Transverse colon (tissue), 4 donors: ENCODE measurements around the gene GBGT1. TPM values are rescaled to one million over a fixed set of nuclear protein-coding genes. Genes with fewer than 3 reads are reported as not detected.

Experiments
- DNase-seq: peaks from one replicate; pipeline ENCODE4 v3.0.0-alpha.2; 2019
- H3K27ac ChIP-seq, 4 donors: fragments of 200-600 bp; sonication (generic); 2 replicates each; pipeline ENCODE4 v1.5.1; 2016 to 2018; ENCODE audit warnings: inconsistent platforms in 4 of 4
- H3K27me3 ChIP-seq: fragments of 200-600 bp; sonication (generic); 2 replicates; pipeline ENCODE4 v1.5.1; 2017; ENCODE audit warnings: inconsistent platforms
- H3K36me3 ChIP-seq, 4 donors: fragments of 200-600 bp; sonication (generic); 2 replicates each; pipeline ENCODE4 v1.5.1; 2017 to 2019; ENCODE audit warnings: inconsistent platforms in 4 of 4
- H3K4me1 ChIP-seq, 4 donors: fragments of 200-600 bp; sonication (generic); 2 replicates each; pipeline ENCODE4 v1.5.1; 2017 to 2020; ENCODE audit warnings: inconsistent platforms in 4 of 4
- H3K4me3 ChIP-seq, 4 donors: fragments of 200-600 bp; sonication (generic); 1 replicate in 1 of 4; 2 replicates in 3 of 4; pipeline versions ENCODE4 v1.5.1 to v1.6.1; 2017 to 2019; ENCODE audit warnings: inconsistent platforms in 4 of 4
- H3K9me3 ChIP-seq, 2 donors: fragments of 200-600 bp; sonication (generic); 2 replicates each; pipeline ENCODE4 v1.5.1; 2017 to 2019; ENCODE audit warnings: inconsistent platforms in 2 of 2
- EP300 ChIP-seq: sonication (generic); formaldehyde crosslinking; IDR thresholded peaks from one replicate; pipeline ENCODE4 v1.6.1; 2017; ENCODE audit warnings: antibody characterized with exemption, low read depth
- POLR2A ChIP-seq: fragments of 450-650 bp; IDR thresholded peaks from one replicate; pipeline ENCODE4 v1.6.1; 2016; ENCODE audit warnings: antibody characterized with exemption, mild to moderate bottlenecking, moderate library complexity
- POLR2AphosphoS5 ChIP-seq, 3 donors: sonication (generic); formaldehyde crosslinking; IDR thresholded peaks; one replicate each; pipeline ENCODE4 v1.6.1; 2016; ENCODE audit warnings: antibody characterized with exemption in 3 of 3
- WGBS, 2 donors: methylation state at CpG; one replicate each; pipeline ENCODE4 v1.1.5; 2018; ENCODE audit warnings: low coverage in 1 of 2; 5-methylcytosine and 5-hydroxymethylcytosine counted together
- in situ Hi-C, 4 donors: fragments of 200-750 bp; cut with MboI; loops; one replicate each; pipeline versions ENCODE4 v1.15.0 to v1.15.1; 2017; ENCODE audit warnings: low sequenced_read_pairs in 3 of 4, low pct_ligation_motif_present in 1 of 4, low pct_unique_long_range_greater_than_20kb in 1 of 4
- intact Hi-C: fragments of 100-400 bp; cut with DNase I; formaldehyde crosslinking; loops from one replicate; pipeline ENCODE4 v1.15.1; 2023; ENCODE audit warnings: low total_unique reads
- total RNA-seq, 4 donors: library from RNA; depleted of rRNA; stranded (reverse); fragments of >200 nt; gene quantifications; one replicate each; pipeline ENCODE4 v1.1.0, GENCODE V29; 2016
- TF ChIP-seq, protein P1 (sequence below), 5 experiments: fragments of 200-600 bp in 3 of 5; fragments of 450-650 bp in 2 of 5; sonication (generic) in 3 of 5; IDR thresholded peaks; 1 replicate in 2 of 5; 2 replicates in 3 of 5; pipeline ENCODE4 v1.5.1; 2016 to 2017; ENCODE audit warnings: antibody characterized with exemption in 5 of 5, inconsistent platforms in 3 of 5, mild to moderate bottlenecking in 2 of 5, moderate library complexity in 1 of 5

GBGT1 gene
- total RNA-seq, 4 donors from 2014 or later: 4.1 to 15.7 (median 11.8) TPM

DNA sequence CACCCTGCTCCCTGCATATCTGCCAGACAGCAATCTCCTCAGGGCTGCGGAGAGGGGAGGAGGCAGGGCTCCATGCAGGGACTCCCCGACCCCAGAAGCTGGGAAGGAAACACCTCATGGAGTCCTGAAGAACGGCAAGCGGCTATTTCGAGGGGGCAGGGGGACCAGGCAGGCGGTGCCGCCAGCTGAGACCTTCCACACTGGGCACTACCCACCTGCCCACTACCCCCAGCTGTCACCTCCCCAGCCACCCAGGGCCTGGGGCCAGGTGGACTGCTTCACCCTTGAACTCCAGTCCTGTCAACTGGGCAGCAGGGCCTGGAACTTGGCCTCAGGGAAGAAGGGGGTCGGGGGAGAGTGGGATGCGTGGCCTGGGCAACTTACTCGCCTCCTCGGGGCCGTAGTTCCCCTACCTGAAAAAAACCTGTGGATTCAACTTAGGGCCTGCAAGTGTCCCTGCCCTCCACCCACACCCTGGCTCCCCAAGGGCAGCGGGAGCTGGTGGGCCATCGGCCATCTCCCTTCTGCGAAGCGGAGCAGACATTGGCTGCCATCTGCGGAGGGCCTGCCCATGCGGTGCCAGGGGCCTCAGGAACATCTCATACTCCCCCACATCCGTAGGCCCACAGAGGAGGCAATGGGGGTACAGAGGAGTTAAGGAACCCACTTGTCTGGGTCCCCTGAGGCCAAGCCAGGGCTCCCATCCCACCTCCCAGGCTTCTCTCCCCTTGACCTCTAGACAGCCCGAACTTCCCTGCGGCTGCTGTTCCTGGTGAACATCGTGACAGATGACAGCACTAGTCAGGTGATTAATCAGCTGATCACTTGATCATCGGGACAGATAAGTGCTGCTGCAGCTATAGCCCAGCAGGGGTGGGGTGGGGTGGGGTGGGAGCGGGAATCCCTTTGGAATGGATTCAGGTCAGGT lies 24.2 kb downstream of the GBGT1 start:
- Histone ChIP-seq H3K4me3 (no peak overlapping the region), H3K27me3 (no peaks in the 10 kb centered on the region), H3K9me3 (no peaks in the 10 kb centered on the region), H3K4me1 (peaks cover 69 to 96% (median 77%) of the 10 kb centered on the region in 4 donors), H3K27ac (peak overlapping the region in 3 of 4 donors; percentile 6 to 96 (median 52)), H3K36me3 (no peaks in the 10 kb centered on the region)
- WGBS, 2 donors: 82% methylated on average over 24 of the region's 24 CpGs; no CpG with 5 or more reads in 1 of the 2 donors
- no peak for DNase-seq
- intact Hi-C loops: loop anchor here (10.0 kb wide), 1 partner anchor 95 kb away; no protein-coding TSS in a partner anchor
- TF ChIP-seq, protein P1, sequence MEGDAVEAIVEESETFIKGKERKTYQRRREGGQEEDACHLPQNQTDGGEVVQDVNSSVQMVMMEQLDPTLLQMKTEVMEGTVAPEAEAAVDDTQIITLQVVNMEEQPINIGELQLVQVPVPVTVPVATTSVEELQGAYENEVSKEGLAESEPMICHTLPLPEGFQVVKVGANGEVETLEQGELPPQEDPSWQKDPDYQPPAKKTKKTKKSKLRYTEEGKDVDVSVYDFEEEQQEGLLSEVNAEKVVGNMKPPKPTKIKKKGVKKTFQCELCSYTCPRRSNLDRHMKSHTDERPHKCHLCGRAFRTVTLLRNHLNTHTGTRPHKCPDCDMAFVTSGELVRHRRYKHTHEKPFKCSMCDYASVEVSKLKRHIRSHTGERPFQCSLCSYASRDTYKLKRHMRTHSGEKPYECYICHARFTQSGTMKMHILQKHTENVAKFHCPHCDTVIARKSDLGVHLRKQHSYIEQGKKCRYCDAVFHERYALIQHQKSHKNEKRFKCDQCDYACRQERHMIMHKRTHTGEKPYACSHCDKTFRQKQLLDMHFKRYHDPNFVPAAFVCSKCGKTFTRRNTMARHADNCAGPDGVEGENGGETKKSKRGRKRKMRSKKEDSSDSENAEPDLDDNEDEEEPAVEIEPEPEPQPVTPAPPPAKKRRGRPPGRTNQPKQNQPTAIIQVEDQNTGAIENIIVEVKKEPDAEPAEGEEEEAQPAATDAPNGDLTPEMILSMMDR (IDR thresholded peaks at IDR 0.05): no peak
- in situ Hi-C loops: no loop called here

DNA sequence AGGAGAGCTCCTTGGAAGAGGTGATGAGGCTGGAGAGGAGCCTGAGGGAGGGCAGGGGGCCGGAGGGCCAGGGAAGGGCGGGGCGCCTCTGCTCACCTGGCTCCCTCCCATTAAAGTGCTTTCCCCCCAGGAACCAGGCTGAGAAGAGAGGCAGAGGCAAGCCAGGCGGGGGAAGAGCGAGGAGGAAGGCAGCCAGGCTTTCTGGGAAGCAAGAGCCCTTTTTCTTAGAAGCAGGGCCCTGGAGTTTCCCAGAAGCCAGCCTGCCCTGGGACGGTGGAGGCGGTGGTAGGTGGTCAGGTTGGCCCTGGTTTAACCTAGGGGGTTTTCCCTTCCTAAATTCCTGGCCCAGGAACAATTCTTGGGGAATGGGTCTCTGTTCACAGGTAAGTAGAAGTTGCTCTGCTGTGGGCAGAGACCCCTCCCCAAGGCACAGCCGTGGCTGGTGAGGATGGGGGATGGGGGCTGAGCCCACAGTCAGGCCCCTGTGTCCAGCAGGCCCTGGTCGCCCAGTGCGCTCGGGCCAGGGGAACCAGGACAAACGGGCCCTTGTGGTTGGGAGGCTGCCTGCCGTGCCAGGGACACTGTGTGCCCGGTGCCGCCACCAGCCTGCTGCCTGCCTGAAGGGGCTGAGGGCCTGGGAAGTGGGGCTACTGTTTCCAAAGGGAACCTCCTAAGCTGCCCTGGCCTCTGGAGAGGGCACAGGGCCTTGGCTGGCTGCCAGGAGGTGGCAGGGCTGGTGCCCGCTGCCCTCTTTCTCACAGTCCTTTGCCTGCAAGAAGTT lies 26.1 kb downstream of the GBGT1 start:
- intact Hi-C loops (no loop called here), in situ Hi-C loops (no loop called here)
- no peak for DNase-seq
- Histone ChIP-seq H3K4me3 (no peak overlapping the region), H3K27me3 (no peaks in the 10 kb centered on the region), H3K4me1 (peaks cover 70 to 98% (median 79%) of the 10 kb centered on the region in 4 donors), H3K27ac (peak overlapping the region; percentile 93 to 97 (median 96)), H3K36me3 (no peaks in the 10 kb centered on the region), H3K9me3 (no peaks in the 10 kb centered on the region)
- TF ChIP-seq POLR2A: no peak
- no peak for TF ChIP-seq EP300
- TF ChIP-seq POLR2AphosphoS5 (IDR thresholded peaks at IDR 0.05): no peak
- 83 to 95% methylated on average over 3 to 14 of the region's 16 CpGs for WGBS, 2 donors

DNA sequence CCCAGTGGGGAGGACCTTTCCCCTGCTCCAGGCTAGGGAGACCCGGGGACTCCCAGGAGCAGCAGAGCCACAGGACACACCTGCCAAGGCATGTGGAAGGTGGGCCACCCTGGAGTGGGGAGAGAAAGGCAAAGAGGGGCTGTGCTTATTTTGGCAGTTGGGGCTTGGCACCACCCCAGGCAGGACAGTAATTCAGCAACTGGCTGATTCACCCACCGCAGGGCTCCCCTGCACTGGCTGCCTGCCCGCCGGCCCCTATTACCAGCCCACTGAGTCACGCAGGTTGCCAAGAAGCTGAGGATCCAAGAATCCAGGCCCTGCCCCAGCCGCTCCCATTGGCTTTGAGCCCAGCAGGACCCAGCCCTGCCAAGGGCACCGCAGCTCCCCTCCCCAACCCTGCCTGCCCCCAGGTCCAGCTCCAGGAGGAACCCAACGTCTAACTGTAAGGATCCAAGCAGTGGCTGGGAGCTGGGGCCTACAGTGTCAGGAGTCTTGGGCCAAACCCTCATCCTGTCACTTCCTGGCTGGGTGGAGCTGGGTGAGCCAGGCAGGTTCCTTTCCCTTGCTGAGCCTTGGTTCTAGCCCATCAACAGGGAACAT lies 28.5 kb downstream of the GBGT1 start:
- intact Hi-C loops: no loop called here
- Histone ChIP-seq H3K27me3 (no peaks in the 10 kb centered on the region), H3K4me1 (peaks cover 57 to 87% (median 64%) of the 10 kb centered on the region in 4 donors), H3K36me3 (no peaks in the 10 kb centered on the region), H3K9me3 (no peaks in the 10 kb centered on the region), H3K4me3 (no peak overlapping the region), H3K27ac (peak overlapping the region; percentile 93 to 97 (median 96))
- DNase-seq: peak; percentile 94
- 13% methylated on average over 8 of the region's 8 CpGs; no CpG with 5 or more reads in 1 of the 2 donors for WGBS, 2 donors
- peak; percentile 38 for TF ChIP-seq POLR2A
- TF ChIP-seq, protein P1 (IDR thresholded peaks at IDR 0.05): no peak
- TF ChIP-seq POLR2AphosphoS5 (IDR thresholded peaks at IDR 0.05): peak in 2 of 3 donors; percentile 64 to 65
- no peak for TF ChIP-seq EP300
- in situ Hi-C loops: no loop called here

DNA sequence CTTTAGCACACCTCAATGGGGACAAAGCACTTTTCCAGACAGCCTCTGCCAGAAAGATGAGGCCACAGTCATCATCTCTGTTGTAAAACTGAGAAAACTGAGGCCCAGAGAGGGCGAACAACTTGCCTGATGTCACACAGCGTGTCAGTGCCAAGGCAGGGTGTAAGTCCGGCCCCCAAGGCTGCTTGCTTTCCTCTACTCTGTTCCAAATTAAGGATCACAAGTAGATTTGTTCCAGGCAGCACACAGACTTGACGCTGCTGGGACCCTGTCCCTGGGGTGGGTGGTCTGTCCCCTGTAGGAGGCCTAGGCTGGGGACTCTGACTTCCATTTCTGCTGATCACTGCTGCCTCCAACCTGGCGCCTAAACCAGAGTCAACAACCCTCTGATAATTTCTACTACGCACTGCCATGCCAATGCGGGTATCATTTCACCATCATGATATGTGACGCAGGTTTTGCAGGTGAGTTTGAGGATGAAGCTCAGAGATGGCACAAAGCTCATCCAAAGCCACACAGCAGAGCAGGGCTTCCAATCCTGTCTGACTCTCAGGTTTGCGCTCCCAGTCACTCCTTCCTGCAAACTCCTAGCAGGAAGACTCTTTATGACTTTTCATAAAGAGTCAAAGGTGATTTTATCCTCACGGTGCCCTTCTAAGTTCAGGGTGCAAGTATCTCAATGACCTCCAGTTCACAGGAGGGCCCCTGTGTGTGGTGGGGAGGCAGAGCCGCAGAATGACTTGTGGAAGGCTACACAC lies 29.1 kb downstream of the GBGT1 start:
- peak; percentile 57 for DNase-seq
- Histone ChIP-seq H3K4me3 (no peak overlapping the region), H3K4me1 (peaks cover 53 to 80% (median 59%) of the 10 kb centered on the region in 4 donors), H3K27me3 (no peaks in the 10 kb centered on the region), H3K27ac (peak overlapping the region; percentile 93 to 97 (median 96)), H3K36me3 (no peaks in the 10 kb centered on the region), H3K9me3 (no peaks in the 10 kb centered on the region)
- in situ Hi-C loops (no loop called here), intact Hi-C loops (no loop called here)
- peak in 2 of 3 donors; percentile 24 to 33 for TF ChIP-seq POLR2AphosphoS5 (IDR thresholded peaks at IDR 0.05)
- TF ChIP-seq POLR2A: no peak
- 53% methylated on average over 11 of the region's 11 CpGs; no CpG with 5 or more reads in 1 of the 2 donors for WGBS, 2 donors
